Caki2 (cell line): ENCODE measurements around the gene HIVEP1. TPM values are rescaled to one million over a fixed set of nuclear protein-coding genes. Genes with fewer than 3 reads are reported as not detected.

Experiments used
- DNase-seq: peaks from one replicate; pipeline ENCODE4 v3.0.0-alpha.2; 2015; ENCODE audit warnings: low read depth
- in situ Hi-C: cut with HindIII; loops from 2 replicates; pipeline ENCODE4 v1.10.0; 2016; ENCODE audit warnings: low sequenced_read_pairs, low pct_unique_long_range_greater_than_20kb, mixed read lengths
- total RNA-seq: library from RNA; depleted of rRNA; stranded (reverse); fragments of >200 nt; shearing (Covaris generic); gene quantifications from 2 replicates; pipeline ENCODE4 v1.2.3, GENCODE V29; 2014; ENCODE audit warnings: low replicate concordance

Gene HIVEP1
- total RNA-seq, 1 experiment from 2014 or later = 2.2 TPM

DNA sequence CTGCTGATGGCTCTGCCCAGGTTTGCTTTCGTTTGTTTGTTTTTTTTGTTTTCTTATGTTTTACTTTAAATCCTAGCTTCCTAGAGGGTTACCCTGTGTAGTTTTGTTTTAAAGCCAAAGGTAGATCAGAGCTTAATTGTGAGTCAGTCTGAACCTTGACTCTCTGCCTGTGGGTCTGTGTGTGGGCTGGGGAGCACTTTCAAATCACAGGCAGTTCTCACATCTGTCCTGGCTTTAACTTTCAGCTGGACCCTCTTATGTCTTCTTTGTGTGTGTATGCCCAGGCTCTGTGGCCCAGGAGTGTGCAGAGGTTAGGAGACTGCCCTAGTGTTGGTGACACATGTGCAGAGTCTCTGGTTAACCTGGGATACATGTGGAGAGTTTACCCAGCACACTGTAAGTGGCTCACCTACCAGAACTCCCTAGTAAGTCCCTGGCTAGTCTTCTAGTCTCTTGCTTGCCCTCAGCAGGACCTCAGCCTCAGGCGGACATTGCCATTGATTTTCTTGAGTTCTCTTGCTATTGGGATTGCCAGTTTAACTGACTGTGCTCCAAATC, 19.0 kb downstream of the HIVEP1 start:
- in situ Hi-C loops = no loop called here
- no peak for DNase-seq

DNA sequence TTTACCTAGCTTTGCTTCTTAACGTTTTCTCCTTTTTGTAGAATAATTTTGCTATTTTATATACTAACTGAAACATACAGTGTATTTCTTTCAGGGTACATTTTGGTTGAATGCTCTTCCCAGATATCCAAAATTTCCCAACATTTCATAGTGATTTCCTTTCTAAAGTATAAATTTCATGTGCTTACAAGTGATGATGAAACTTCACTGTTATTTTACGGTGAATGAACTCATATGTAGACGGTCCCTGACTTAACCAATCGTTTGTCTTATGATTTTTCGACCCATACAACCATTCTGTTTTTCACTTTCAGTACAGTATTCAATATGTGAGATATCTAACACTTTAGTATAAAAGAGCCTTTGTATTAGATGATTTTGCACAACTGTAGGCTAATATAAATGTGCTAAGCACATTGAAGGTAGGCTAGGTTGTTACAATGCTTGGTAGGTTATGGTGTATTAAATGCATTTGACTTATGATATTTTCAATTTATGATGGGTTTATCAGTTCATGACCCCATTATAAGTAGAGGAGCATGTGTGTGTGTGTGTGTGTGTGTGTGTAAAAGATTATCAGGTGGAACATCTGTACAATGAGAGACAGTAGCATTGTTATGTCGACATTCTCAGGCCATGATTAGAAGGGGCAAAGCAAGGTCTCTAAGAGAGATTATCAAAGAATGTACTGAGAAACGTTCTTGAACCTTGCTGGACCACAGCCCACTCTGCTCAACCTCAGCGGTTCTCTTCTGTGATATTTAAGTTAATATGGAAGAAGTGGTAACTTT, 20.9 kb downstream of the HIVEP1 start:
- DNase-seq = no peak
- in situ Hi-C loops = no loop called here

DNA sequence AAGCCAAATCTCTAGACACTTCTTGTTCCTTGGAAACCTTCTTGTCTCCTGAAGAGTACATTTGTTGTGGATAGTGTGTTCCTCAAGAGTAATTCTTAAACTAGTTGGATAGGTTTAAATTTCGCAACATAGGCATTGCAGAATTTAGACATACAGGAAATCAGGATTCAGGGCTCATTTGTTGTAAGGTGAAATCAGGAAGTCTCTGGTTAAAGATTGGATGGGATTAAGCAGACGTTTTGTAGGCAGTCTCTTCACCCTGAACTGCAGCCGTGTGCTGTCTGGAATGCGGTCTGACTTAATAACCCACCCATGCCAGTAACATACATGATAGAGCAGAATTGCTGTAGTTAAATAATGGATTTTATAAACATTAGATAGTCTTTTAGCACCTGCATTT, 21.7 kb downstream of the HIVEP1 start:
- in situ Hi-C loops = no loop called here
- DNase-seq = no peak

DNA sequence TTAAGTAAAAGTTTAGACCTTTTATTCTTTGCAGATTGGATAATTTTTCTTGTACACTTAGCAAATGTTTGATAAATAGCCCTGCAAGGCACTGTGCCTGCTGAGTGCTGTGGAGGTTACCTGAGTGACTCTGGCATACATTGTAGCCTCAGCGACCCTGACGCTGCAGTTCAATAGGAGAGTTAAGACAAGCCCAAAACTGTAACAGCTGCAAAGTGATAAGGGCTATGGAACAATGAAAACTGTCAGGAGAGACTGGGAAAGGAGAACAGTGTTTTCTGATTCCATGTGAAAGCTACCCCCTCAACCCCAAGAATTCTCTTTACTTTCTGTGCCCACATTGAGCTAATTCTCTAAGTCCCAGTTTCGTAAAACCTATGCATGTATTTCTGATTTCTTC, 22.2 kb downstream of the HIVEP1 start:
- no peak for DNase-seq
- in situ Hi-C loops = no loop called here

DNA sequence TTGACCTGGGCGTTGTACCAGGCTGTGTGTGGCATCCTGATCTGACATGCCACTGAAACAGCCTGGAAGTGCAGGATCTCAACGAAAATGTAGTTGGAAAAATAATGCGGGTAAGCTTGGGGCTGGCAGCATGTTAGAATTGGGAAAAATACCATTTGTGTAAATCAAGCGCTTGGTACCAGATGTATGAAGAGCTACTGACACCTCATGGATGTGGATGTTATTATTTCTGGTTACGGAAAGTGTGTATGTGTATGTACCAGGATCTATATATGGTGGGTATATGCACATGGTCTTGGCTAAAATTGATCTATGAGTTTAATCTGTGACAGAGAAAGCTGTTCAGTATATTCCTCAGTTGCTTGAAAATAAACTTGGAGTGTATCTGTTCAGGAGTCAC, 22.7 kb downstream of the HIVEP1 start:
- no peak for DNase-seq

DNA sequence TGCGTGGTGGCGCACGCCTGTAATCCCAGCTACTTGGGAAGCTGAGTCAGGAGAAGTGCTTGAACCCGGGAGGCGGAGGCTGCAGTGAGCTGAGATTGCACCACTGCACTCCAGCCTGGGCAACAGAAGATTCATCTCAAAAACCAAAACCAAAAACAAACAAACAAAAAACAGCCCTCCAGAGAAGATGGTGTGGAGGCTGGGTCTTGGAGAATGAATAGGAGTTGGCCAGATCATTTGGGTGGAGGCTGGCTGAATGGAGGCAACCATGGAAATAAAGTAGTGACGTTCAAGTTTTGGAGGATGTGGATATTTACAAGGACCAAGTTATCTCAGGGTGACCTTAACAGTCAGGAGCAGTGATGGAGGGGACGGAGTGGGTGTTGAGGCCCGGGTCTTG, 24.7 kb downstream of the HIVEP1 start:
- in situ Hi-C loops = no loop called here

More for the DNA sequence above, 22.7 kb downstream of the HIVEP1 start:
- in situ Hi-C loops = no loop called here

DNA sequence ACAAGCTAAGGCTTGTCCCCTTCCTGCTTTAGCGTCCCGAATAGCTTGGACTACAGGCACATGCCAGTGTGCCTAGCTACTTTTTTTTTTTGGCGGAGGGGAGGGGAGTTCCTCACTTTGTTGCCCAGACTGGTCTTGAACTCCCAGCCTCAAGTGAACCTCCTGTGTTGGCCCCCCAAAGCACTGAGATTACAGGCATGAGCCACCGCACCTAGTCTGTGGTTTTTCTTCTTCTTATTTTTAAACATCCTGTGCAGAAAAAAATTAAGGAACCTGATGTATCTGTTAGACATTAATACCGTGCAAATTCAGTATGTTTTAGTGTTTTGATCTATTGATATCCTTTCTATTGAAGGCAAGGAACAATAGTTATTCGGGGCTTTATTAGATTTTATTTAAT, 25.7 kb downstream of the HIVEP1 start:
- in situ Hi-C loops = no loop called here
- no peak for DNase-seq

More for the DNA sequence above, 24.7 kb downstream of the HIVEP1 start:
- no peak for DNase-seq

DNA sequence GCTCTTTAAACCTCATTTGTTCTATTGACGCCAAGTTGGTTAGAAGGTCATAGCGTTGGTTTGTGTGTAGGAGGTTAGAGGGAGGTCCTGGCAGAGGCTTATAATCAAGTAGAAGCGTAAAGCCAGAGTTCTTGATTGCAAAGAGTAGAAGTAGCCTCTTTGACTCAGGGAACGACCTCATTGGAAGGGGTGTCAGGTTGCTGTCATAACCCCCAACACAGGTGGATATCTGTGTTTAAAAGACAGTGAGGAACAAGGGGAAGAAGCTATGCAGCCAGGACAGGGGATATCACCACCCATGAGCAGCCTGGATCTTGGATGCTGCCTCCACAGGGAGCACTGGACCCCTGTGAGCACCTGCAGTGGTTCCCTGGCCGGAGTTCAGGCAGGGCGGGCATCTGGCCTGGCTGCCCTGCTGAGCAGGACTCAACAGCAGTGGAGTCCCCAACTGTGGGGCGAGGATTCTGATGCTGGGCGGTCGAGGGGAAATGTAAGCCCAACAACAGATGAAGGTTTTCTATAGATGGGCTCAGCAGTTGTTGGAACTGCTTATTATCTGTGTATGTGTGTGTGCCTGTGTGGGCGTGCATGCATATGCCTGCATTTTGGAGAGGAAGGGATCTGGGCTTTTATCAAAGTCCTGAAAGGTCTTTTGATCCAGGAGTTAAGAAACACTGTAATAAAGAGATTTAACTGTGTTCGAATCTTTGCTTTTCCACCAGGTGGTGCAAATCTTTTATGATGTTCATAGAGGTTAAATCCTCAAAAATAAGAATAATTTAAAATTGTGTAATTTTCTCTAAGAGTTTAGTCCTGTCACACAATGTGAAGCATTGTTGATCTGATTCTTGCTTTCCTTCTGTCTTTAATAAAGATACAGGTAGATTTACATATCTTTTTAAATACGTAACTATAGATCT, 27.7 kb downstream of the HIVEP1 start:
- DNase-seq = no peak
- in situ Hi-C loops = no loop called here

DNA sequence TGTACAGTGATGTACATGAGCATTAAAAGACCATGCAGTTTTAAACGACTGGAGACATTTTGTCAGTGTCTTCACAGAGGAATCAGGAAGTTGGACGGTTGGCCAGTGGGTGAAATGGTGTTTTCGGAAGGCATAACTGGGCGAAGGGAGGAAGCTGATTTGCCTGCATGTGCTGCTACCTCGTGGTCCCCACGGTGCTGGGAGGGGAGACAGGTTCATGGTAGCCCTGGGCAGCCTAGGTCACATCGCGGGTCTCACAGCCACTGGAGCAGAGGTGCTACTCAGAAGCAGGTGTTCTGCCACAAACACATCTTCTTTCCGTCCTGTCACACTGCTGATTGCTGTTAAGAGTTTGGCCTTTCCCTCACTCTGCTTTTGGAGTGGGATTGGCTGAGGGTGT, 35.2 kb downstream of the HIVEP1 start:
- in situ Hi-C loops = no loop called here
- DNase-seq = no peak

DNA sequence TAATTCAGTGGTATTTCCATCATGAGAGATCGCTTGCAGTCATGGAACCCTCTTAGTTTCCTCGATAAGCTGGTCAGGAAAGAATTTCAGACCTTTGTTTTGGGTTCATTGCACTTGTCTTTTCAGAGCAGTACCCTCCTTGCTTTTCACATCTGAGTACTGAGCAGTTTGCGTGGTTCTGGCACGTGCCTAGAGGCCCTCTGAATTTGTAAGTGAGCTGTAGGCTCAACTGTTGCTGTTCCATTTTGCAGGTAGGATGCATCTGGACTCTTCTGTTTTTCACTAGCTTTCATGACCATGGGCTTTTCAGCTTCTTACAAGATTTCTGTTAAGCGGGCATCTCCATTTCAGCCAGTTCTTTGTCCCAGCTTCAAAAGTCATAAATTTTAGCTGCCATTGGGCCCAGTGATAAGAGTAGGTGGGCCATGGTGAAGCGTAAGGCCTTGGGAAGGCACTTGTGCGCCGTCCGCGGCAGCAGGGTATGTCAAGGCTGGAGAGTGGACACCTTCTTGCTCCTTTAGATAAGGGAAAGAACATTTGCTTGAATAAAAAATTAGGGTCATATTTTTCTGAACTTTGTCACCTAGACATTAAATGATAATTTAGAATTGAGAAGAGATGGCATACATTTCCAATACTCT, 35.8 kb downstream of the HIVEP1 start:
- in situ Hi-C loops = no loop called here
- DNase-seq = no peak

DNA sequence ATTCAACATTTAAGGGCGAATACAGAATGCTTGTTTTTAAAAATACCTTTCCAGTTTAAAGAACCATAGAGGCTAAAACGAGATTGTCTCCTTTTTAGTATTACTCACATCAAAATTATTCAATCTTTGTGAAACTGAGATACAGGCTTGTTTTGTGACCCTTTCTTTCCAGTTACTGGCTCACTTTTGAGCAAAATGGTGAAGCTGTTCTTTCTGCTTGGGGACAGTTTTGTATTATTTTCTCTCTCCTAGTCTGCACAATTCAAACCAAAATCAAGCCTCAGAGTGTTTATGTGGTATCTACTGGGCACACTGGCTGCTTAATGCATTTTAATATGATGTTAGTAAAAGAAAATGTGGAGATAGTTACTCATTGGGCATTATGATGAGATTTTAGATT, 36.5 kb downstream of the HIVEP1 start:
- in situ Hi-C loops = no loop called here
- DNase-seq = no peak

DNA sequence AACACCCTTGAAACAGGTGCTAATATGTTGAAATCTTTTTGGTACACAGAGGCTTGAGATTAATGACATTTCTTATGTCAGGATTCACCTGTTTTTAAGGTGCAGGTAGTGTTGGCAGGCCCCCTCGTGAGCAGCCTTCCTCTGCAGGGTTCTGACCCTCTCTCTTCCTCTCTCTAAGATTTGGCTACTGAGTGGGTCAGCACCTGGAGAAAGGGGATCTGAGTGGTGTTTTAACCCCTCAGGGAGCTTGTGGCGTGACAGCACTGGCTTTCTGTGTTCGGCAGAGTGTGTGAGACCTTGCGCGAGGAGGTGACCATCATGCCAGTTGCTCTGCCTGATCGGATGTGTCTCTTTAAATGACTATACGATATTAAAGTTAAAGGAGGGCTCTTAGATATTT, 37.1 kb downstream of the HIVEP1 start:
- DNase-seq = no peak
- in situ Hi-C loops = no loop called here

DNA sequence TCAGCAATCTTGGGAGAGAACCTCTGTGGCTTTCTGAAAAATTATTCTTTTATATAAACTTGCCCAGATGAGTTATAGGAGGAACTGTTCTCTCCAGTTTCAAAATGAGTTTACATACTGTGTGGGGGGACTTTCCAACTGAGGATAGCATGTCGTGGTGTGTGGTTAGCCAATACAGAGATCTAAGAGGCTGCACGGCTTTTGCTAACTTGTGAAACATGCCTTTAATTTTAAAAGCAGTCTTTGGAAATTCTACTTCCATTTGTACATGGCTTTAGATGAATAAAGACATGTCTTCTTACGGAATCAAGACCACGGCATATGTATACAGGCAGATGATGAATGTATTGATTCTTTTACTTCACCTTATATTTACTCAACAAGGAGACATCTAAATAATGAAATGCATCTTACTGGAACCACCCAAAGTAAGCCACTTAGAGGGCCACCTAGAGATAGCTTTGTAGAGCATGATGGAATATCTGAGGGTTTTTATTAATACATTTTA, 39.8 kb downstream of the HIVEP1 start:
- in situ Hi-C loops = no loop called here
- DNase-seq = no peak

DNA sequence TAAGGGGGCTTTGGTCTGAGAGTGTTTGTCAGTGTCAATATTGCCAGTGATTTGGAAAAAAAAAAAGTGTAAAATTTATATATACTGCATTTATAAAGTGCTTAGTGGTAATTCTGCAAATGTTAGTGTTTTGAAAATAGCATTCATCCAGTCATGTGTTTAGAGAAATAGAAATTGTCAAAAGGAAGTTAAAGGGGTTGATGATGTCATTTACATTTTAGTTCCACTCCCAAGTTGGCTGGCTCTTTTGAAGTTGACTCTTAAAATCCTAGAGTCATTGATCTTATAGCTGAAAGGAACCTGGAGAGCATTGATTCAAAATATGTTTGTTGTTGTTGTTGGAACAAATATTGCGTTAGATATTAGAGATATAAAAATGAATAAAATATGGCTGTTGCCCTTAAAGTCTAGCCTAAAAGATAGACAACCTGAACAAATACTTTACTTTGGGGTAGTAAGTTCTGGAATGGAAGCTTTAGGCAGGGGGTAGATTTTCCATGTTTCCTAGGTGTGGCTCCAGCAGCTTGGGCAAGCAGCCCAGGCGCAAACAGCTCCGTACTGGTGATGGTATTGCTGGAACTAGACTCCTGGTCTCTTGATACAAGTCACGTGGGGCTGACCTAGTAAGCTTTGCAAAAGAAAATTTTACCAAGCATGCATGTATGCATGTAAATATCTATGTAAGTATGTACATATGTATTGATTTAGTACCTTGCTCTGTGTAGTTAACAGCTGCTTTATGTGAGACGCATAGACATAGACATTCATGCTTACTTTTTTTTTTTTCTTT, 46.3 kb downstream of the HIVEP1 start:
- in situ Hi-C loops = no loop called here
- no peak for DNase-seq

DNA sequence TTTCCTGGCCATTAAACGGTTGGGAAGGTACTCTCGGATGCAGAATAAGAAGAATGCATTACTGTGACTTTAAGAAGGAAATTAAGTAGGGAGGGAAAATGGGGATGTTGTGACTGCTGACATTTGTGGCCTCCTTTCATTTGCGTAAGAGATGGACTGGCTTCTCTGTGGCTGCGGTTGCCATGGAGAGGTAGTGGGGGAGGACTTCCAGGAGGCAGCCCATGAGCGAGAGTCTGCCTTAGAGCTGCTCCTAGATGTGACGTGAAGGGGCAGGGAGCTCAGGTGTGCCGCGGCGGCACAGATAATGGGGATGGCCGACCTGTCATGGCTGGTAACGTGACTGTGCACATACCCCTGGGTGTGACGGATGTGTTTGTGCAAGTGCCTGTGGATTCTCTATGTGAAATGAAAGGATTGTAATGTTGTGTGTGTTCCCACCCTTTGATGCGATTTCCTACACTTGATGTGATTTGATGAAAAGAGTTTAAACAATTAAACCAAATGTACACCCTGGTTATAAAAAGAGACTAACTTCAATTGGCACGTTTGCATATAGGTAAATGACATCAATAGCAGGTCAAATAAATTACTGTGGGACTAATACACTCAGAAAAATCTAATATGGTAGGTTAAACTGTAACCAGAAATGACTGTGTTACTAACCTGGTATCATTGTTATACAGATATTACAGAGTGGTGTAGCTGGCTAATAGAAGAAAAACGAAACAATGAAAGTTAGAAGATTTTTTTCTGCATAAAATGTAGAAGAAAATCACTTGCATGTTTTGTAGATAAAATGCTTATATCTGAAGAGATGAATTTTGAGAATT, 48.9 kb downstream of the HIVEP1 start:
- in situ Hi-C loops = no loop called here
- DNase-seq = no peak

DNA sequence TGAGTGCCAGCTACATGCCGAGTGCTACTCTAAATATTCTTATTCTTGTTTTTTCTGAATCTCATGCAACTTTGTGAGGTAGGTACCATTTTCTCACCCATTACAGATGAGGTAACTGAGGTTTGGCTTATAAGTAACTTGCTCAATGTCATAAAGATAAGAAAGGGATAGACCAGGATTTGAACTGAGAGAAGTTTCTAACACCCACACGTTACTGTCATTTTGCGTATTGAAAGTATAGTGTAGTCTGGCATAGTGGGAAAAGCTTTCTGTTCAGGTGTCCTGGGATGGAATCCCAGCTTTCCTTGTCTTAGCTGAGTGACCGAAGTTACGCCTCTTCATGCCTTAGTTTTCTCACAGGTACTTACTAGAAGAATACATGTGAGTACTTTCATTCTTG, 50.5 kb downstream of the HIVEP1 start:
- in situ Hi-C loops = no loop called here
- no peak for DNase-seq

DNA sequence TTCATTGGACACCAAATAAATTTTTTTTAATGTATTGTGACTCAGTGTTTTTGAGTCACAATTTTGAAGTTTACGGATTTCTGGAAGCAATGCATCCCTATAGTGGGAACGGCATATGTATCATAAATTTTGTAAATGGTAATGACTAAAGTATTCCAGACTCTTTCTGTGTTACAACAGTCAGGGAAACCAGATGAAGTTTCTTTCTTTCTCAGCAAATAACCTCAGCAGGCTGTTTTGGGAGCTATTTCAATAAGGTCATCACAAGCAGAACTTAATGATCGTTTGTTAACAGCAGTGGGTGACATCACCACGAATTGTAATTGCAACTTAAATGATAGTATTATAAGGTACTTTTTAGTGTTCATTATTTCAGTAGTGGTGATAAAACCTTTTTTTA, 52.0 kb downstream of the HIVEP1 start:
- in situ Hi-C loops = no loop called here

More for the DNA sequence above, 52.0 kb downstream of the HIVEP1 start:
- no peak for DNase-seq
